Stimulated activated CD8-positive, alpha-beta memory T cell treated with anti-CD3 and anti-CD28 coated beads, Interleukin-4, amount 100 ng/mL, for 4 hours (primary cell): Measurements from ENCODE around the gene GSX2.
"Not testable (repeated sequence)": the region's sequence is repeated elsewhere in the genome, so short reads cannot be mapped to it uniquely, and the experiment has no call there.

Experiments used
- DNase-seq, 2 donors: peaks; one replicate each; pipeline ENCODE4 v3.0.0-alpha.2; 2020; ENCODE audit warnings: low read depth in 2 of 2, low spot score in 1 of 2

The GSX2 gene

DNA sequence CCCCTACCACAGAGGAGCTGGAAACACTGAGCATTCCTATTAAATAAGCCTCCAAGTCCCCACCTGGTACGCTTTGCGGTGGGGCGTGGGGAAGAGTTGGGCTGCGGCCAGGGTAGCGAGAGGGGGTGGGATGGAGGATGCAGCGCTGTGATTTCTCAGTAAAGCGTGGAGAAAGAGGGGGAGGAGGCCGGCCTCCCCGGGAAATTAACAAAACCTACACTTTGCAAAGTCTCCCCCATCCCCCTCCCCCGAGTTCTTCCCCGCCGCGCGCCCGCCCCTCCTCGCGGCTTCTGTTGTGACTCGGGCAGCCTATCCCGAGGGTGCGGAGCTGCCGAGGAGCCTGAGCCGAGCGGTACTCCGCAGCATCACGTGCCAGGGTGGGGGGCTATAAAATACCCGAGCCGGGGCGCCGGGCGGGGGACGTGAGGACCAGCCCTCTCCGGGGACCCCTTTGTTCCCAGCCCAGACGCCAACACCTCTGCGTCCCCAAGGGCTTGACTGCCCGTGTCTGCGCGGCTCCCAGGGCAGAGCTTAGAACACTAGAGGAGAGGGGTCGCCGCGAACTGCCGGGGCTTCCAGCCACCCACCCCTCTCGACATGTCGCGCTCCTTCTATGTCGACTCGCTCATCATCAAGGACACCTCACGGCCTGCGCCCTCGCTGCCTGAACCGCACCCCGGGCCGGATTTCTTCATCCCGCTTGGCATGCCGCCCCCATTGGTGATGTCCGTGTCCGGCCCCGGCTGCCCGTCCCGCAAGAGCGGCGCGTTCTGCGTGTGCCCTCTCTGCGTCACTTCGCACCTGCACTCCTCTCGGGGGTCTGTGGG is at the start of gene GSX2:
Gene GSX2 (plus strand): TSS at position 416 of the 827 bp plus-strand sequence. CDS start 182 bp downstream, at position 598.
- DNase-seq = no peak

DNA sequence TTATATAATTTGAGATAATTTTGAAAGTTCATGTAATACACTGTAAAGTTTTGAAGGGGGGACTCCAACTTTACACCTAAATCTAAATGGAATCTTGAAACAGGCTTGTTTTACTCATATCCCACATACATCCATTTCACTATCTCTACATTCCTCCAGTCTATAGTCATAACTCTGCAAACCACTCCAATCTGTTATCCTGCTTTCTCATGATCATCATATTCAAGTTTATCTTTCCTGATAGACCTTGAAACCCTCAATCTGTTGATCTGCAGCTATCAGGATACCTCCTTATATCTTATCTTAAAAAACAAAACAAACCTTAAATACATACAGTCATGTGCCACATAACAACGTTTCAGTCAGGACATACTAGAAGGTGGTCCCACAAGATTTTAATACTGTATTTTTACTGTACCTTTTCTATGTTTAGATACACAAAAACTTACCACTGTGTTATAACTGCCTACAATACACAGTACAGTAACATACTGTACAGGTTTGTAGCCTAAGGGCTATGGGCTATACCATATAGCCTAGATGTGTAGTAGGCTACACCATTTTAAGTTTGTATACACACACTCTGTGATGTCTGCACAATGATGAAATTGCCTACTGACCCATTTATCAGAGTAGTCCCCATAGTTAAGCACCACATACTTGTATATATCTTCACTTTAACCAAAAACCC is 49.6 kb upstream of the GSX2 start:
- DNase-seq = no peak

DNA sequence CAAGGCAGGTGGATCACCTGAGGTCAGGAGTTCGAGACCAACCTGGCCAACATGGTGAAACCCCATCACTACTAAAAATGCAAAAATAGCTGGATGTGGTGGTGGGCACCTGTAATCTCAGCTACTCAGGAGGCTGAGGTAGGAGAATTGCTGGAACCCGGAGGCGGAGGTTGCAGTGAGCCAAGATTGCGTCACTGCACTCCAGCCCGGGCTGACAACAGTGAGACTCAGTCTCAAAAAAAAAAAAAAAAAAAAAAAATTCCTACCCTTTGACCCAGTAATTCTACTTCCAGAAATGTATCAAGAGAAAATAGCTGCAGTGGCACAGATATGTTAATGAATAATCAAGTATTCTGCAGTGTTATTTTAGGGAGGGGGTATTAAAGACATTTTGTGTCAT is 46.6 kb upstream of the GSX2 start:
- not testable (repeated sequence) for DNase-seq

DNA sequence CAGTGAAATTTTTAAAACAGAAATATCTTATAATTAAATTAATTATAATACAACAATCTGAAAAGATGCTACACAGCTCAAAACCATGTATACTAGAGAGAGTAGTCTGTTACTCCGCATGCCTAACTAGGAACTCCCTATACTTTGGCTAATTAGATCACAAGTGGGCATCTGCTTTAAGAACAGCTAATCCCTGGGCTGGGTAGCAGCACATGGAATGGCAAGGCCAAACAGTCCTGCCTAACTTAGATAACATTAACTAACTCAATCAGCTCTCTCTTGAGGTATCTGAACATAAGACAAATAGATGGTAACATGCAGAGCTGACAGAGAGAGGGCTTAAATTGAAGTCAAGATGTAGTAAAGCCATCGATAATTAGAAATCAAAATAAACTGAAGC is 45.5 kb upstream of the GSX2 start:
- no peak for DNase-seq

DNA sequence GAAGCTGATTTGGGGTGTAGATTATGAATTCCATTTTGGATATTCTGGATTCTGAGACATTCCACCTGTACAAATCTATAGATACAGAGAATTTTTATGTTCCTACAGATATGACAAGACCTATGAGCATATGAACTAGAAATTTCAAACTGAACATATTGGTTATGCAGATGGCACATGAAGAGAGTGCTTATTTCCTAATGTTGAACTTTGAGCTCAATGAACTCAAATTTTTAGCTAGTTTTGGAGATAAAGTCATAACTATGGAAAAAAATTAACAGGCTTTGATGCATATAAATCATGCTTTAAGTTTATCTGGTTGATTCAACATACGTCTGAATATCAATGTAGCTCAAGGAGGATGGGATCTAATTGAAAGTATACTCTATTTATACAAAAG is 44.5 kb upstream of the GSX2 start:
- no peak for DNase-seq

DNA sequence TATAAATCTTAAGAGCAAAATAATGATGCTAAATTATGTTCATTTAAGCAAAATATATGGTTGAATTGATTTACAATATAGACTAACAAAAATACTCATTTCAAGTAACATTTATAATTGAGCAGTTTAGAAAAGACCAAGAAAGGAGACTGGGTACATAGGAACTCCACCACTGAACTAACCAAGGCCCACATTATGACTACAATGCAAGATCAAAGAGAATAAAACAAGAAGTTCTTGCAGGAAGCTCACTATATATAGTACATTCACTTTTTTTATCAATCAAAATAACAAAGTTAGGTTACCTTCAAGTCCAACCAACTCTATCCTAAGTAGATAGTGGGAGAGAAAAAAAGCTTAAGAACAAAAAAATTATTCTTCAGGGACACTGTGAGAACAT is 43.6 kb upstream of the GSX2 start:
- DNase-seq = no peak

DNA sequence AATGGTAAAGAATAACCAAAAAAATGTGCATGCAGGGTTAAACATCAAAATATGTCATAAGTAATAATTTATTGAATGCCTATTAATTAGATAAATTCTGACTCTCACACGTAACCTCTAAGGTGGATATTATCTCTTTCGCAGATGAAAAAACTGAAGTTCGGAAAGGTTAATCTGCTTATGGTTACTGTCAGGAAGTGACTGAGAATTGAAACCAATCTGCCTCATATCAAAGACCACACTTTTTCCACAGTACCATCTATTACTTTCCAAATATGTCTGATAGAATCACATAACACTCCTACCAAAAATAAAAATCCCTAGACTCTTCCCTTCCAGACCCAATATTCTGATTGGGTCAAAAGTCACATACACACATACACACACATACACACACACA is 41.8 kb upstream of the GSX2 start:
- DNase-seq = no peak

DNA sequence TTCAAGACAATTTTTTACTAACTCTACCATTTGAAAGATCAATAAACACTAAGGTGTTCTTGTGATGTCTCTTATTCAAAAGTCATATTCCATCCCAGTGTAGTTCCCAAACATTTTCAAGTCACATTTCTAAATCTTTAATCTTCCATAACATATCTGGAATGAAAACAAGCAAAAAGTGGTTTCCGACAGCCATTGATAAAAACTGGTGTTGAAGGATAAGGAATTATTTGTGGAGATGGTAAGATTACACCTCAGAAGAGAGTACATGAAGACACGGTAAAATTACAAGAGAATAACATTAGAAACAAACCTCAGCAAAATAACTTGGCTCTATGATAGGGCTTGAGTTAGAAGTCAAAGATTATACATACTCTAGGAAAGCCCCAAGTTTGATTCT is 39.8 kb upstream of the GSX2 start:
- no peak for DNase-seq

DNA sequence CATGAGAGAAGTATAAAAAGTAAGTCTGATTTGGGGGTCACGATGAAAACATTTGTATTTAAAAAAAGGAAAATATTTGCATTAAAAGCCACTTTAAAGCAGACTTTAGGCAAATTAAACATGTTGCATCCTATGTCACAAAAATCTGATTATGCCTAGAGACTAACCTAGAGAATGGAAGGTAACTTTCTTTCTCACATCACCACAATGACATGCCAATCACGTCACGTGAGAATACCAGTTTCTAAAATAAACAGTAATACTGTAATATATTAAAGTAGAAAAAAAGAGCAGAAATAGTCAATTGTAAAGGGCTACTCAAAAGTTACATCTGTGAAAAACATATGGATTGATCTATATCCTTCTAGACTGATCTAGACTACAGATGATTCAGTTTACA is 38.9 kb upstream of the GSX2 start:
- no peak for DNase-seq

DNA sequence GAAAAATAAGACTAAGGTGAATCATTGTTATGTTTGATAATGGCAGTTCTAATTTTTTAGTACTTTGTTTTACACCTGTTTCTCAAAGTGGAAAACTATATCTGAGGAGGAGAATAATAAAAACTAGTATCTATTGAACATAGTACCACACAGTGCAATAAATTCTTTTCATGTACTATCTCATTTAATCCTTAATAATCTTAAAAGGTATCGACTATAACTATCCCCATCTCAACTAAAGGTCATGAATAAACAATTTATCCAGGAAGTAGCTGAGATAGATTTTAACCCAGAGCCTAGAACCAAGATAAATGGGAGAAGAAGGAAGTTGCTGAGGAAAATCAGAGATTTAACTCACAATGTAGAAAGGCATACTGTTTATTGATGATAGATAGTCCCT is 38.1 kb upstream of the GSX2 start:
- DNase-seq = no peak

DNA sequence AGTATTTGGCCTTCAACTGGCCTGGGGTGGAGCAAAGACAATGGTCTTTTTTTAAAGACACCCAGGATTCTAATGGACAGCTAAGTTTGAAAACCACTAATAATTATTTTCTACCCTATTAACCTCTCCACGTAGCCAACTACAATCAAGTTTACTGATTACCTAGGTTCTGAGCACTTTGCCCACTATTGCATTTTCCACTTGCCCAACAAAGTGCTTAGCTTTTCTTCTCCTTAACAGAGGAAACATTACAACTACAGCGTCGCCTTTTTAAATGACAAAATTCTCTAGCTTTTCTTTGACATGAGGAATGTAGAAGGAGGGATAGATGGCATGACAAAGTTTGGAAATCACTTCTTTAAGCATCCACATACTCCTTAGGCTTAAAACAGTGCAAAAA is 37.6 kb upstream of the GSX2 start:
- DNase-seq = no peak

DNA sequence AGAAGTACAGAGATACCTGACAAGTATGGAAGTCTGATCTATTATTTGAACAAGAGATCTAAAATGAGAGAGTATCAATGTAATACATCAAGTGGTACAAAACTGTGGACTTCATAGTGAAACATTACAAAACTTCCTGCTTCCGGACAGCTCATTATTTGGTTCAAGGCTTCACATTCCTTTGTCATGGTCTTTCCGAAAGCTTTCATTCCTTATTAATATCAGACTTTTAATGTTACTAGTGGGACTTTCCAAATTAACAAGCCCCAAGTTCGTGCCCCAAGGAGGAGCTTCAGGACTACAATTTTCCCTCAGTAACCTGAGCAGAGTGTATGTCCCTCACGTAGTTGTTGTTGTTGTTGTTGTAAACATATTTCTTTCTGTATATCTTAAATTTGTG is 36.7 kb upstream of the GSX2 start:
- DNase-seq = no peak

DNA sequence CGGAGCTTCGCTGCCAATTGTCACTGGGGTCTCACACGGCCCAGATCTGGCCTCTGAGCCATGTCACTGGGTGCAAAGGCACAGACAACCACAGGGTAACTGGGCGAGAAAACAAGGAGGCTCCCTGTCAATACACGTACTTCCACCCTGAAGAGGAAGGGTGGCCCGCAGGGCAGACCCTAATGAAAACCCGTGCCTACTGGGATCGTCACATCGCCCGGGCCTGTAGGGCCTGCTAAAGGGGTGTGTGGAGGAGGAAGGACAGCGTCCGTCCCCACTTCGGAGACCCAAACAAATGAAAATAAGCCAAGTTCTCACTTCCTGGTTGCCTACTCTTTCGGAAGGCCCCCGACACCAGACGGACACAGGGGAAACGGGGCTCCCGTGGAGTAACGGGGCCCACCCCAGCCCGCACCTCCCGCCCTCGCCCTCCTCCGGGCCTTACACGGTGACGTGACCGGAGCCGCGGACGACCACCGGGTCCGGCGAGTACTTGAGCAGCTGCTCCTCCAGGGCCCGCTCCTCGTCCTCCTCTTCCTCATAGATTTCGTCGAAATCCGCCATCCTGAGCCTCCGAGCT is 36.1 kb upstream of the GSX2 start:
- DNase-seq = no peak

DNA sequence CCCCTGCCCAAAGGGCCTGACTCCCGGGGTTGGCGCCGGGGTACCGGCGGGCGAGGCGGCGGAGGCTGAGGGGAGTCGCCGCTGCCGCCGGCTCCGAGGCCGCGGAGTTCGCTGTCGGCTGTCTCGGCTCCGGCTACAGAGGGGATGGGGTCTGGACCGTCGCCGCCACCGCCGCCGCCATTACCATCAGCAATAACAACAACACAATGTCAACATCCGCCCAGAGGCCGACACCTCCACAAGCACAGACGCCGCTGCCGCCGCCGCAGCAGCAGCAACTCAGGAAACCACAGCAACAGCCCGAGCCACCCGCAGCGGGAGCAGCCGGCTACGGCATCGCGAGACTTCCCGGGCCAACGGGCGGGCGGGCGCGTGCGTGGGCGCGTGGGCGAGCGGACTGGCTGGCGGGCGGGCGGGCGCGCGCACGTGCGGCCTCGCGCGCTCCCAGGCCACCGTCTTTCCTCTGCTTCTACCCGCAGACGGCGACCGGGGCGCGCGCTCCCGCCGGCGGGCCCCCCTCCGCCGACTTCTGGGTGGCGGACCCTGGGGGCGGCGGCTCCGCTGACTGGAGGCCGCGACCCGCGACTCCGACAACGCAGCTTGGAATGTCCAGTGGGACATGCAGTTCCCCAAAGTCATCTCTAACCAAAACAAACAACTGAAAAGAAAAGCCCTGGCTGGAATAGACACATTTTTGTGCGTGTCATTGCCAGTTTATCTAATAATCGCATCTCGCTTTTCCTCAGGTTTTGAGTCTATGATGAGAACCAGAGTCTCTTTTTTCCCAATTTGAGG is 35.4 kb upstream of the GSX2 start, which contains the start of gene CHIC2:
Gene CHIC2 (minus strand): TSS at position 289 of the 795 bp plus-strand sequence. CDS start 305 bp downstream, outside the sequence.
- peak; percentile 90 to 94 for DNase-seq

DNA sequence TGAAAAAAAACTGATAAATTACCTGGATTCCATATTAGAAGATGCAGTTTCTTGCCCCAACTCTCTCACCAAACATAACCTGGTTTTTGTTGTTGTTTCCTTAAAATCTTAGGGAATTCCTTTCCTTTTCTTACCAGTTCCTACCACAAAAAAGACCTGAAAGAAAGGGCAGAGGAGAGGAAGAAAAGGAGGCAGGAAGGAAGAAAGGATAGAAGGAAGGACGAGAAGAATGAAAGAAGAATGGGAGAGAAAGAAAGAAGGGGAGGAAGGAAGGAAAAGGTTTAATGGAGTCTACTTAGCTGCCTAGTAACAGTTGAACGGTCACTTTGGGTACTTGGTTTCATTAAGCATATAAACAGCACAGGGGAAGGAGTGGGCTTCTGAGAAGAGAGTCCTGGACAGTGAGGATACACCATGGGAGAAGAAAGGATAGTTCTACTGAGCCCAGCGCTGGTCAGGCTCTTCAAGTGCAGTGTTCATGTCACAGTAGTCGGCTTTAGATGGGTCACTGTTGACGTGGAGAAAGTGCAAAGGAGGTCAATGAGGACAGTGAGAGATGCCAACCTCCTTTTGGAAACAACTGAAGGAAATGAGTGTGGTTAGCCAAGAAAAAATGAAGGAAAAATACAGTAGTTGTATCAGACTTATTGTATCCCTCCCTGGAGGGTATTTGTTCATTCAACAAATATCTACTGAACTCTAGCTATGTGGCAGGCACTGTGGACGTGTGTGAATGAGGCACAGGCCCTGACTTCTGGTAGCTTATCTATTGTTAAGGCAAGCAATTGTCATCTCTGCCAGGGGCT is 34.5 kb upstream of the GSX2 start:
- no peak for DNase-seq

DNA sequence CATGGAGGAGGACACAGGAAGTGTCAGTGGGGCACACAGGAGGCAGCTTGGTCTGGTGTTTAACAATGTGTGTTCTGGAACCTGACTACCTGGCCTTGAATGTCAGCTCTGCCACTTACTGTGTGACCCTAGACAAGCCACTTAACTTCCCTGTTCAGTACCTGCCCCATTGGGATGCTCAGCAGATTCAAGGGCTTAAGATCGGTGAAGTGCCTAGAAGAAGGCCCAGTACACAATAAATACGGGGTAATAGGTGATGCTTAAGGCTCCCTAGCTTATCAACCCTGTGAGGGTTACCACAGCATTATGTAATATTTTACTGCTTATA is 33.9 kb upstream of the GSX2 start:
- DNase-seq = no peak

DNA sequence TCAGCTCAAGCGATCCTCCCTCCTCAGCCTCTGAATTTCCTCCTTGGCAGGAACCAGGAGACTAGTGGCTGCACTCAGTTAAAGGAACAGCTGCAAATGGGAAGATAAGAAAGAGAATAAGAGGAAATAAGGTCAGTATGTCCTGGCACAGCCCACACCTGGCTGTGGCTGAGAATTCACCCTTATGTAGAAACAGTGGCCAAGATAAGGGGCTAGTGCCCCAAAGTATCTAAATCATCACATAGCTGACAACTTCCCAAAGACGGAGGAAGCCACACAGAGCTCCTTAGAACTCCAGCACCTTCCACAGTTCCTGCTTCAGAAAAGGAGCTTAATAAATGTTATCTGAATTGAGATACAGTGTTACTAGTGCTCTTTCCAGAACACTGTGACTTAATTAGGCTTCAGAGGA is 33.2 kb upstream of the GSX2 start:
- no peak for DNase-seq

DNA sequence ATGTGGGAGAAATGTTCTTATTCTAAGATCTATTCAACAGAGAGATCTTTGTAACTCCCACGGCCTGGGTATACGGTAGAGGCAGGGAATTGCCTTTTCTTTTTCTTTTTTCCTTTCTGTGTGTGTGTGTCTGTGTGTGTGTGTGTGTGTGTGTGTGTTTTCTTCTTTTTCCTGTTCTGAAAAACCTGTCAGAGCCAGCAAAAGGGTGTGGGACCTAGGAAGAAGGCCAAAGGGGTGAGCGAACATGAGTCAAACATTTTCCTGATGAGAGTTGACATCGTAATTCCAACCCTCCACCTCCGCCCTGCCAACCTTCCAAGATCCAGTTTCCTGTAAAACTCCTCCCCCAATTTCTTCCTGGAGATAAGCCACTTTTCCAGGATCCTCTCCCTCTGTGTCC is 32.8 kb upstream of the GSX2 start:
- no peak for DNase-seq

DNA sequence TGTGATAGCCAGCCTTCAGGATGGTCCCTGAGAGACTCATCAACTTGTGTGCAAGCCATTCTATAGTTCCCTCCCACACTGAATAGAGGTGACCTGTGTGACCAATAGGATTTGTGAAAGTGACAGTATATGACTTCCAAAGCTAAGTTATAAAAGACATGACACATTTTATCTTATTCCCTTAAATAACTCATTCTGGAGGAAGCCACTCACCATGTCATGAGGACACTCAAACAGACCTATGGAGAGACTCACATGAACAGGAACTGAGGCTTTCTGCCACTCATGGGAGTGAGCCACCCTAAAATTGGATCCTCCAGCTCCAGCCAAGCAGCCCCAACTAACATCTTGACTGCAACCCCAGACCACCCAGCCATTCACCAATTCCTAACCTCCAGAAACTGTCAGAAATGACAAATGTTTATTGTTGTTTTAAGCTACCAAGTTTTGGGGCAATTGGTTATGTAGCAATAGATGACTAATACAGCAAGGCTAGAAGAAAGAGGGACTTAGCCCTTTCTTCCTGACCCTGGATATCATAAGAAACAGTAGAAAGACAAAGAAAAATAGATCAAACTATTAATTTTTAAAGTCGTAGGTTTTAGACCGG is 26.6 kb upstream of the GSX2 start:
- no peak for DNase-seq

DNA sequence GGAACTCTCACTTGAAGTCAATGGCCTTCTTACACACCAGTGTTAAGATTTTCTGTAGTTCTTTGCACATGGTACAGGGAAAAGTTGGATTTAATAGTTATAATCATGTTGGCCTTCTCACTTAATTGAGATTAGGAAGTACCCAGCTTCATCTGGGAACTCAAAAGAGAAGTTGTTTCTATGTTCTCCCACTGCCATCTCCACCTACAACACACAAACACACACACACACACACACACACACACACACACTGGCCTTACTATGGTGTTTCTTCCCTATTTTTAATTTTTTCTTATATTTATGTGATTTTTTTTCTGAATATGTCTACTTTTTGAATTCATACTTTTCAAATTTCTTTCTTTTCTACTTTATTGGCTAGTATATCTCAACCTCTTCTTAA is 25.6 kb upstream of the GSX2 start:
- no peak for DNase-seq
